B cell (primary cell): ENCODE results near the gene IL17F. TPM values are rescaled to one million over a fixed set of nuclear protein-coding genes. Genes with fewer than 3 reads are reported as not detected.

ENCODE experiments used
- ATAC-seq: fragments of 200-7000 bp; cut with Tn5 transposase; one replicate; pipeline ENCODE4 v1.10.0; 2021; ENCODE audit warnings: low read depth, mild to moderate bottlenecking, moderate number of reproducible peaks, moderate library complexity
- CTCF ChIA-PET: fragments of 350-600 bp; sonication (Branson Sonifier 250); formaldehyde crosslinking; loops from one replicate; lab custom pipeline; 2021; ENCODE audit warnings: antibody characterized with exemption, inconsistent platforms; lab: Charles Lee
- POLR2A ChIA-PET: fragments of 350-600 bp; sonication (Branson Sonifier 250); formaldehyde crosslinking; loops from one replicate; lab custom pipeline; 2021; ENCODE audit warnings: antibody characterized with exemption; lab: Charles Lee
- DNase-seq: peaks from one replicate; pipeline ENCODE4 v3.0.0; 2013
- H2AFZ ChIP-seq: 2 replicates; pipeline ENCODE4 v1.6.1; 2012; ENCODE audit warnings: mild to moderate bottlenecking, low read depth, low read length; ENCODE audit not compliant: insufficient read depth, poor library complexity, severe bottlenecking
- H3K27ac ChIP-seq, 2 donors: 1 replicate in 1 of 2; 2 replicates in 1 of 2; pipeline ENCODE4 v1.5.1; 2012 to 2013; ENCODE audit warnings: low read length in 2 of 2, mild to moderate bottlenecking in 2 of 2, moderate library complexity in 1 of 2
- H3K27me3 ChIP-seq, 4 experiments: fragments of 200-600 bp in 1 of 4; sonication (generic) in 1 of 4; replicated peaks in 1 of 4; 1 replicate in 2 of 4; 2 replicates in 2 of 4; pipeline versions ENCODE4 v1.6.1 to v1.7.0; 2013 to 2016; ENCODE audit warnings: low read length in 3 of 4, mild to moderate bottlenecking in 2 of 4, mixed read lengths in 1 of 4, moderate library complexity in 1 of 4; ENCODE audit not compliant: insufficient read depth in 4 of 4, control insufficient read depth in 3 of 4; ENCODE audit errors: control extremely low read depth in 1 of 4
- H3K36me3 ChIP-seq, 2 experiments: replicated peaks in 1 of 2; 1 replicate in 1 of 2; 2 replicates in 1 of 2; pipeline versions ENCODE4 v1.6.1 to v1.7.1; 2013; ENCODE audit warnings: low read length in 1 of 2; ENCODE audit not compliant: insufficient read depth in 2 of 2, control insufficient read depth in 1 of 2; ENCODE audit errors: control extremely low read depth in 1 of 2, extremely low read depth in 1 of 2
- H3K4me1 ChIP-seq, 2 donors: fragments of 200-600 bp in 1 of 2; sonication (generic) in 1 of 2; 1 replicate in 1 of 2; 2 replicates in 1 of 2; pipeline versions ENCODE4 v1.5.1 to v1.6.1; 2013 to 2017; ENCODE audit warnings: low read length in 2 of 2; ENCODE audit not compliant: control insufficient read depth in 2 of 2, insufficient read depth in 2 of 2
- H3K4me2 ChIP-seq: replicated peaks from 2 replicates; pipeline ENCODE3; 2012; ENCODE audit warnings: mild to moderate bottlenecking, low read depth, low read length; ENCODE audit not compliant: poor library complexity, severe bottlenecking
- H3K4me3 ChIP-seq, 5 experiments: fragments of 200-600 bp in 1 of 5; sonication (generic) in 1 of 5; 1 replicate in 3 of 5; 2 replicates in 2 of 5; pipeline versions ENCODE4 v1.5.1 to v1.7.0; 2011 to 2016; ENCODE audit warnings: low read length in 4 of 5, mild to moderate bottlenecking in 4 of 5, low read depth in 2 of 5, control low read depth in 1 of 5, moderate library complexity in 1 of 5; ENCODE audit not compliant: insufficient read depth in 1 of 5; ENCODE audit errors: control extremely low read depth in 1 of 5, extremely low read depth in 1 of 5
- H3K79me2 ChIP-seq: fragments of 200-600 bp; sonication (generic); one replicate; pipeline ENCODE4 v1.6.0; 2016; ENCODE audit warnings: low read length; ENCODE audit not compliant: control insufficient read depth, insufficient read depth
- H3K9ac ChIP-seq: fragments of 200-600 bp; sonication (generic); 2 replicates; pipeline ENCODE4 v1.6.1; 2017; ENCODE audit warnings: mild to moderate bottlenecking, low read length, moderate library complexity
- H3K9me3 ChIP-seq, 3 donors: one replicate each; pipeline versions ENCODE4 v1.6.1 to v1.7.1; 2013; ENCODE audit warnings: low read length in 2 of 3; ENCODE audit not compliant: control insufficient read depth in 2 of 3, insufficient read depth in 1 of 3; ENCODE audit errors: control extremely low read depth in 1 of 3
- H4K20me1 ChIP-seq: 2 replicates; pipeline ENCODE4 v1.6.0; 2012; ENCODE audit warnings: mild to moderate bottlenecking, low read length; ENCODE audit not compliant: insufficient read depth, control insufficient read depth, poor library complexity, severe bottlenecking
- H3K27ac Mint-ChIP-seq: one replicate; pipeline ENCODE4 v1.8.0; 2021; ENCODE audit warnings: mixed read lengths
- H3K27me3 Mint-ChIP-seq: one replicate; pipeline ENCODE4 v1.8.0; 2021; ENCODE audit warnings: mixed read lengths
- H3K4me1 Mint-ChIP-seq: one replicate; pipeline ENCODE4 v1.8.0; 2021; ENCODE audit warnings: mixed read lengths
- H3K4me3 Mint-ChIP-seq: one replicate; pipeline ENCODE4 v1.8.0; 2021; ENCODE audit warnings: mixed read lengths
- H3K9me3 Mint-ChIP-seq: one replicate; pipeline ENCODE4 v1.8.0; 2022; ENCODE audit warnings: mixed read lengths; ENCODE audit not compliant: insufficient read depth
- CTCF ChIP-seq: fragments of 200-600 bp; IDR thresholded peaks from one replicate; pipeline ENCODE4 v1.8.0; 2022; ENCODE audit warnings: antibody characterized with exemption, mild to moderate bottlenecking
- EZH2 ChIP-seq: IDR thresholded peaks from 2 replicates; pipeline ENCODE4 v1.6.1; 2012; ENCODE audit warnings: borderline replicate concordance, low read depth, mild to moderate bottlenecking, moderate library complexity, low read length; ENCODE audit not compliant: insufficient read depth, poor library complexity, severe bottlenecking
- WGBS: methylation state at CpG from one replicate; pipeline ENCODE4 v1.1.5; 2013; ENCODE audit warnings: missing lambda C conversion rate; ENCODE audit not compliant: insufficient coverage; 5-methylcytosine and 5-hydroxymethylcytosine counted together
- intact Hi-C: fragments of 100-400 bp; cut with micrococcal nuclease; formaldehyde crosslinking; loops from one replicate; pipeline ENCODE4 v1.10.0; 2022
- polyA plus RNA-seq: library from polyadenylated mRNA; depleted of rRNA; stranded (reverse); fragments of >200 nt; gene quantifications from 2 replicates; pipeline ENCODE4 v1.2.3, GENCODE V29; 2012
- total RNA-seq, 2 donors: library from RNA; stranded (reverse); fragments of 120-200 nt in 1 of 2; gene quantifications; 1 replicate in 1 of 2; 2 replicates in 1 of 2; pipeline versions ENCODE4 v1.2.3 to v1.2.4, GENCODE V29; 2013 to 2022

Gene IL17F
- total and polyA plus RNA-seq, 2 donors (not counting 1 experiment from before 2014, with no cell fraction given) = not detected

GRCh38 chr6:52187098-52187497, 57.2 kb downstream of the IL17F start:
- H4K20me1 ChIP-seq = no peaks in the 10 kb centered on the region
- no peaks in the 10 kb centered on the region for H3K36me3 ChIP-seq
- no peak overlapping the region for H3K9ac ChIP-seq
- Mint-ChIP-seq H3K9me3 (no peaks in the 10 kb centered on the region), H3K27ac (no peak overlapping the region), H3K4me1 (no peaks in the 10 kb centered on the region), H3K27me3 (peaks cover 35% of the 10 kb centered on the region), H3K4me3 (no peak overlapping the region)
- no peak overlapping the region for H2AFZ ChIP-seq
- peaks cover 0 to 4% (median 0%) of the 10 kb centered on the region in 4 experiments for H3K27me3 ChIP-seq
- no peaks in the 10 kb centered on the region for H3K9me3 ChIP-seq
- no peak overlapping the region for H3K4me3 ChIP-seq
- WGBS = no CpG with 5 or more reads among the region's 1 CpG
- no peak overlapping the region for H3K27ac ChIP-seq
- H3K4me2 ChIP-seq = no peak overlapping the region
- ATAC-seq (no peak), DNase-seq (no peak)
- no peaks in the 10 kb centered on the region for H3K79me2 ChIP-seq
- POLR2A ChIA-PET = no interaction called here
- no peaks in the 10 kb centered on the region for H3K4me1 ChIP-seq
- intact Hi-C loops = no loop called here
- no peak for TF ChIP-seq EZH2
- no peak for TF ChIP-seq CTCF
- CTCF ChIA-PET = no interaction called here

Other genes starting within 250 kb of the IL17F start
- gene PKHD1, start 156.9 kb downstream of the IL17F start, total RNA-seq = not detected in 2 replicates
- gene PKHD1, start 156.9 kb downstream of the IL17F start, polyA plus RNA-seq = not detected in 2 replicates
- gene IL17A, start 58.1 kb downstream of the IL17F start, total RNA-seq = not detected in 2 replicates
- gene IL17A, start 58.1 kb downstream of the IL17F start, polyA plus RNA-seq = not detected in 2 replicates
- gene MCM3, start 40.2 kb upstream of the IL17F start, total RNA-seq = 58.5 and 60.0 TPM in 2 replicates
- 30.8 and 34.3 TPM in 2 replicates for gene MCM3, start 40.2 kb upstream of the IL17F start, polyA plus RNA-seq
- gene PAQR8, start 117.7 kb upstream of the IL17F start, total RNA-seq = 8.5 and 8.9 TPM in 2 replicates
- 1.3 and 2.3 TPM in 2 replicates for gene PAQR8, start 117.7 kb upstream of the IL17F start, polyA plus RNA-seq
- 34.8 and 45.7 TPM in 2 replicates for gene EFHC1, start 175.8 kb upstream of the IL17F start, total RNA-seq
- gene EFHC1, start 175.8 kb upstream of the IL17F start, polyA plus RNA-seq = 19.4 and 25.3 TPM in 2 replicates